GM21360 (cell line): ENCODE data around the gene RIF1.
A peak's percentile ranks its signal among the peaks of the same experiment; 100 is the strongest.

Experiments used
- ATAC-seq: cut with Tn5 transposase; IDR thresholded peaks from one replicate; pipeline ENCODE4 v1.9.1; 2021; ENCODE audit warnings: mild to moderate bottlenecking, moderate library complexity; ENCODE audit not compliant: unreplicated experiment

The RIF1 gene, protein sequence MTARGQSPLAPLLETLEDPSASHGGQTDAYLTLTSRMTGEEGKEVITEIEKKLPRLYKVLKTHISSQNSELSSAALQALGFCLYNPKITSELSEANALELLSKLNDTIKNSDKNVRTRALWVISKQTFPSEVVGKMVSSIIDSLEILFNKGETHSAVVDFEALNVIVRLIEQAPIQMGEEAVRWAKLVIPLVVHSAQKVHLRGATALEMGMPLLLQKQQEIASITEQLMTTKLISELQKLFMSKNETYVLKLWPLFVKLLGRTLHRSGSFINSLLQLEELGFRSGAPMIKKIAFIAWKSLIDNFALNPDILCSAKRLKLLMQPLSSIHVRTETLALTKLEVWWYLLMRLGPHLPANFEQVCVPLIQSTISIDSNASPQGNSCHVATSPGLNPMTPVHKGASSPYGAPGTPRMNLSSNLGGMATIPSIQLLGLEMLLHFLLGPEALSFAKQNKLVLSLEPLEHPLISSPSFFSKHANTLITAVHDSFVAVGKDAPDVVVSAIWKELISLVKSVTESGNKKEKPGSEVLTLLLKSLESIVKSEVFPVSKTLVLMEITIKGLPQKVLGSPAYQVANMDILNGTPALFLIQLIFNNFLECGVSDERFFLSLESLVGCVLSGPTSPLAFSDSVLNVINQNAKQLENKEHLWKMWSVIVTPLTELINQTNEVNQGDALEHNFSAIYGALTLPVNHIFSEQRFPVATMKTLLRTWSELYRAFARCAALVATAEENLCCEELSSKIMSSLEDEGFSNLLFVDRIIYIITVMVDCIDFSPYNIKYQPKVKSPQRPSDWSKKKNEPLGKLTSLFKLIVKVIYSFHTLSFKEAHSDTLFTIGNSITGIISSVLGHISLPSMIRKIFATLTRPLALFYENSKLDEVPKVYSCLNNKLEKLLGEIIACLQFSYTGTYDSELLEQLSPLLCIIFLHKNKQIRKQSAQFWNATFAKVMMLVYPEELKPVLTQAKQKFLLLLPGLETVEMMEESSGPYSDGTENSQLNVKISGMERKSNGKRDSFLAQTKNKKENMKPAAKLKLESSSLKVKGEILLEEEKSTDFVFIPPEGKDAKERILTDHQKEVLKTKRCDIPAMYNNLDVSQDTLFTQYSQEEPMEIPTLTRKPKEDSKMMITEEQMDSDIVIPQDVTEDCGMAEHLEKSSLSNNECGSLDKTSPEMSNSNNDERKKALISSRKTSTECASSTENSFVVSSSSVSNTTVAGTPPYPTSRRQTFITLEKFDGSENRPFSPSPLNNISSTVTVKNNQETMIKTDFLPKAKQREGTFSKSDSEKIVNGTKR (N-terminal part only)

DNA sequence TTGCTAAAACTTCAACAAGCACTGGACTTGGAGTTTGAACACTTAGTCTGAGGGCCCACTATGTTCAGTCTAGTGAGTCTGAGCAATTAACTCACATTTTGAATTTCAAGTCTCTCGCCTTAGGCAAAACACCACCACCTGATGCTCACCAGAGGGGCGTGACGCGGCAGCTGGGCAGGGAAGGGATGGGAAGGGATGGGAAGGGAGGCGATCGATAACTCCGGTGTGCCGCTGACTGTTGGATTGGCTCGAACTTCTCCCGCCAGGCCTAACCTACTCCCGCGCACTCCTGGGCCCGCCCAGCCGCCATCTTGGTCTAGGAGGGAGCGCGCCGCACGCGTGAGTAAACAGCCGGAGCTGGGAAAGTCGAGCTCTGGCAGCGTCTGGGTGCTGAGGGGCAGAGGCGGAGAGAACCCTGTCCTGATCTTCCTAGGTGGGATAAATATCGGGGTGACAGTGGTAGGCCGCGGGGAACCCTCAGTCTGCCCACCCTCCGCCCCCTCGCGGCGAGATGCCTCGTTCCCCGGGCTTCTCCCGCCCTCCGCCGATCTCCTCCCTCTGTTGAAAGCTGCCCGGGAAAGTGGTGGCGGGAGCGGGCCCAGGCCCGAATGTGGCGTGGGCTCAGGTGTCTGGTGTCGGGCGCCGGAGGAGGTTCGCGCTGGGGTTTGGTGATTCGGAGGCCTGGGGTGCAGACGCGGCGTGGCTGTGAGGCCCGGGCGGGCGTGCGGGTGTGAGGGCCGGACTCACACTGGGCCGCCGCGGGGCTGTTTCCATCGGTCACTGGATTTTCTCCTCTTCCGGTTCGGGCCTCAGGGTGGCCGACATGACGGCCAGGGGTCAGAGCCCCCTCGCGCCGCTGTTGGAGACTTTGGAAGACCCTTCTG lies at the start of gene RIF1:
Gene RIF1 (plus strand): TSS at position 302 of the 884 bp plus-strand sequence. CDS start 522 bp downstream, at position 824.
- peak; percentile 94 for ATAC-seq

DNA sequence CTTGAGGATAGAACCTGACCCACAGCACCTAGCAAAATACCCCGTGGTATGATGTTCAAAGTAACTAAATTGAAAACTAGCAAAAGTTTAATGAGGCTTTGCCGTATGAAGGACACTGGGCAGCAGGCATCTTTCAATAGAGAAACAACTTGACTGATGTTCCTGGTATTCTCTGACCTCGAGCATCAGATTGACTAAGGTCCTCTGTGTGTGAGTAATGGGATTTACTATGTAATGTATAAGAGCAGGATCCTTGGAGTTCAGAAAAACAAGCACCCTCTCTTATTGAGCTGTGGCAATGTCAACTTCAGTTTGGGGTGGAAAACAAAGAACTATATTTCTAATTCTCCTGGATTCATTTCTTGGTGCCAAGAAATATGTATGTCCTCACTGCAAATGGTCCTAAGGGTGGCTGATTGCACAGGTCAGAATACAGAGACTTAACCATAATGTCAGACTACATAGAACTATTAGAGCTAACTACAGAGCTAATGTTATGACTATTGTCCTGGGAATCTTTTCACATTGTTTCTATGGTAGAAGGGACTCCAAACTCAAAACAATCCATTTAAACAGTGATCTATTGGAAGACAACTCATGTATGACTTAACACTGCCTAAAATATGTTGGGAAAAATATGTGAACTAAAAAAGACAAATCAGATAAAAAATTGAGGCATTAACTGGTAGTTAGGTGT lies 47.9 kb upstream of the RIF1 start:
- ATAC-seq: no peak

DNA sequence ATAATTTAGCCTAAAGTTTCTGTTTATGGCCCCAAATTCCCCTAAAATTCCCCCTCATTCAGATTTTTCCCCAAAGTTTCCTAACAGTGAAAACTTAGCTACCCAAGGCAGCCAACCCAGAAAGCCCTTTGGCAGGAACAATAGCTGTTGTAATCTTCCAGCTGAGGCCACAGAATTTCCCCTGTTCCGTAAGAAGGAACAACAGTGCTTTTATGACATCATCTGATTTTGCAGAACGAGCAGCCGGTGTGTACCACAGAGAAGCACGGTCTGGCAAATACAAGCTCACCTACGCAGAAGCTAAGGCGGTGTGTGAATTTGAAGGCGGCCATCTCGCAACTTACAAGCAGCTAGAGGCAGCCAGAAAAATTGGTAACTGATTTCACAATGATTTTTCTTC lies 46.0 kb upstream of the RIF1 start:
- ATAC-seq: peak; percentile 97

DNA sequence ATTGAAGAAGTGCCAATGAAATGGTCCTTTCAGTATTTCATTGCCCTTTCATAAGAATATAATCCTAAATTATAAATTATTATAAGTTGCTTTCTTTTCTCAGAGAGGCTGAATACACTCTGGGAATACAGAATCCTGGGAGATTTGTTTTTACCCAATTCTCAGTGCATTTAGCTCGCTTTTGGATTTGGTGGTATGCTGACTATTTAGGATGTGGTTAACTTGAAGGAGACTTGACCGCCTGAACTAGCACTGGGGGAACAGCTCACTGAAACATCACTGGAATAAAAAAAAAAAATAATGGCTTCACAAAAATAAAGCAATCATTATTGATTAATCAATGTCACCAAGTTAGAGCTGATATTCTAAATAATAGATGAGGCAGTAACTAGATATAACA lies 42.1 kb upstream of the RIF1 start:
- ATAC-seq: no peak

DNA sequence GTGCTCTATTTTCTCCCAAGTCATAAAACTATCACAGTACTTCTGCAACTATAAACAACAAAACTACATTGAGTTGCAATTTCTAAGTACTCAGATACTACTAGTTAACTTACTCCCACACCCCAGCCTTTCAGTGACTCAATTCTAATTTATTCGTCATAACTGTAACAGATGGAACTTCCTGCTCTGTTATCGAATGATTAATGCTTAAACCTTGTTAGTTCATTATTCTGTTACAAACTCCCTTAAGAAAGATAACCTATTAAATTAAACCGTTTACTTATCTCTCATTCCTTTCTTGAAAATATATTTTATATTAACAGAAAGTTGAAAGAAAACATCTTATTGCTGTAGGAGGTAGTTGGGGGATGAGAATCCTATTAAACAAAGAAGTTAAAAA lies 35.3 kb upstream of the RIF1 start:
- peak; percentile 97 for ATAC-seq

DNA sequence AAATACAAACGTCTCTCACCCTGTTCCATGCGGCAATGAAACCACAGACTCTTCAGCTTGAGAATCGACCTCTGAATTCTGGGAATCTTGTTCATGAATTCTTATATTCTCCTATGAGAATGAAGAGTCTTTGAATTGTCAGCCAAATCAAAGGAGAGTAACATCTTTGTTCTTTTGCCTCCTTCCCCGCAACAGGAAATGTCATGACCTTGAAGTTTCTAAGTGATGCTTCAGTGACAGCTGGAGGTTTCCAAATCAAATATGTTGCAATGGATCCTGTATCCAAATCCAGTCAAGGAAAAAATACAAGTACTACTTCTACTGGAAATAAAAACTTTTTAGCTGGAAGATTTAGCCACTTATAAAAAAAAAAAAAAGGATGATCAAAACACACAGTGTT lies 30.5 kb upstream of the RIF1 start:
- no peak for ATAC-seq

DNA sequence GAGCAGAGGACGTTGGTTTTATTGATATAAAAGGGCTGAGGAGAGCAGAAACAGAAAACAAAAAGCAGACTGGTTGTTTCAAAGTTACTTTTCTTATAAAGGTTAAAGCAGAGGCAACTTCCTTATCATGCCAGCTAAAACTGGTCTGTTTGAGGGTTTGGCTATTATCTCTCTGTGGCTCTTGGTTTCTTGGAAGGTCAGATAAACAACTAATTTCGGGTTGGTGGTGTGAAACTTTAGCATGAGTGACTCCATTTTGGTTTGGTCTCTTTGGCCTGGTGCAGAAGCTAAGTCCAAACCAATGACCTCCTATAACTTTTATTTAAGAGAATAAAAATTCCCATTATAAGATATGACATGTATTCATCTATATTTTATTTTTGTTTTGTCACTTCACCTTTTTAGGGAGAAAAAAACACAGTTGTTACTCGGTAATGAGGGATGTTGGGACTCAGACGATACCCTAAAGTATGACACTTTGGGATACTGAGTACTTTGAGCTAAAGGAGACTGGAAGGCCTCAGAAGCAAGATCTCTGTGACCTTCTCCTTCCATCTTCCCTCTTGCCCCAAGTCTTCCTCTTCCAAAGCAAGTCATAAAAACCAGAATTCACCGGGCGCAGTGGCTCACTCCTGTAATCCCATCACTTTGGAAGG lies 29.0 kb upstream of the RIF1 start:
- ATAC-seq: no peak

DNA sequence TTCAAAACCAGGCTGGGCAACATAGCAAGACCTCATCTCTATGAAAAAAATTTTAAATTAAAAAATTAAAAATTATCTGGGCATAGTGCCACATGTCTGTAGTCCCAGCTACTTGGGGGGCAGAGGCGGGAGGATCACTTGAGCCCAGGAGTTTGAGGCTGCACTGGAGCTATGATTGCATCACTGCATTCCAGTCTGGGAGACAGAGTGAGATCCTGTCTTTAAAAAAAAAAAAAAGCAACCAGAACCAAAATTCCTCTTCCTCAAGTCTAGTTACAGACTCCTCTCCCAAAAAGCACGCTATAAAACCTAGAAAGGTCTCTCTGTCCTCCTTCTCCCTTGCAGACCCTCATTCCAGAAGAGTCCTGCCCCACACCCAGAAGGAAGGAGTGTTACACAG lies 28.4 kb upstream of the RIF1 start:
- ATAC-seq: no peak

DNA sequence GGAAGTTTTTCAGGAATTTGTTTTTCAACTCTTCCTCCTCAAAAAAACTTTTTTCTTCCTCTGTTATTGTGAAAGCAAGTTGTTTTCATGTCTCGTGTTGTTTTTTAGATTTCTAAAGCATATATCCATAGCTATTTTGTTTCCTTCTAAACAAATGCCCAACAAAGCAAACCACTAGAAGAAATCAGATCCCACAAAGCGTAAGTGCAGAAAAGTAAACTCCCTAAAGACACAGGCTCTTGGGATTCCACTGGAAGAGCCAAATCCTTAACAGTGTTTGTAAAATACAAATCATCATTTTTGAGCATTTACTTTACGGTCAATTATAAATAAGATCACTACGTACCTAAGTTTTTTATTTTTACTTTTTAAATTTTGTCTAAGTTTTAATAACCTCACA lies 21.7 kb upstream of the RIF1 start:
- ATAC-seq: no peak

DNA sequence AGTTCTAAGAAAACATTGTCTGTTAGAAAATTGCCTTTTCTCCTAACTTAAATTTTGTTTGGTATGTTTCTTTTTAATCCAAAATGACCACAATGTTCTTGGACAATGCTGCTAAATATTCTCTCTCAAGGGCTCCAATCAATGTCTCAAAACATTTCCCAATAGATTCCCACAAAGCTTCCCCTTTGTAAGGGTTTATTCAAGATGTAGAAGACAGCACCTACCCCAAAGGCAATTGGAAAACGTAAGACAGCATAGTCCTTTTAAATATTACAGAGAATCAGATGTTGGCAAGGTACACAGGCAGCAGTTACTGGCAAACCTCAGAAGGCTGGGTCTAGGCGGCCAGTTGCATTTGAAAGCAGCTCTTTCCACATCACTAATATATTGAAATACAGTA lies 18.3 kb upstream of the RIF1 start:
- no peak for ATAC-seq

DNA sequence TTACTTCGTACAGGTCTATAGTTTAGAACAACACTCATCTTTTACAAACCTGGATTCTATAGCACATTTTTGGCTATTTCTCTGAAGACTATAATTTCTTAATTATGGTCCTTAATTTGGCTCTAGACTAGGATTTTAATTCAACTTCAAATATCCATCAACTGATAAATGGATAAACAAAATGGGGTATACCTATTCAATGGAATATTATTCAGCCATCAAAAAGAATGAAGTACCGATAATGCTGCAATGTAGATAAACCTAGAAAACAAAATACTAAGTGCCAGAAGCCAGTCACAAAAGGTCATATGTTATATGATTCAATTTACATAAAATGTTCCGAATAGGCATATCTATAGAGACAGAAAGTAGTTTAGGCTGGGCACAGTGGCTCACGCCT lies 15.2 kb upstream of the RIF1 start:
- no peak for ATAC-seq

DNA sequence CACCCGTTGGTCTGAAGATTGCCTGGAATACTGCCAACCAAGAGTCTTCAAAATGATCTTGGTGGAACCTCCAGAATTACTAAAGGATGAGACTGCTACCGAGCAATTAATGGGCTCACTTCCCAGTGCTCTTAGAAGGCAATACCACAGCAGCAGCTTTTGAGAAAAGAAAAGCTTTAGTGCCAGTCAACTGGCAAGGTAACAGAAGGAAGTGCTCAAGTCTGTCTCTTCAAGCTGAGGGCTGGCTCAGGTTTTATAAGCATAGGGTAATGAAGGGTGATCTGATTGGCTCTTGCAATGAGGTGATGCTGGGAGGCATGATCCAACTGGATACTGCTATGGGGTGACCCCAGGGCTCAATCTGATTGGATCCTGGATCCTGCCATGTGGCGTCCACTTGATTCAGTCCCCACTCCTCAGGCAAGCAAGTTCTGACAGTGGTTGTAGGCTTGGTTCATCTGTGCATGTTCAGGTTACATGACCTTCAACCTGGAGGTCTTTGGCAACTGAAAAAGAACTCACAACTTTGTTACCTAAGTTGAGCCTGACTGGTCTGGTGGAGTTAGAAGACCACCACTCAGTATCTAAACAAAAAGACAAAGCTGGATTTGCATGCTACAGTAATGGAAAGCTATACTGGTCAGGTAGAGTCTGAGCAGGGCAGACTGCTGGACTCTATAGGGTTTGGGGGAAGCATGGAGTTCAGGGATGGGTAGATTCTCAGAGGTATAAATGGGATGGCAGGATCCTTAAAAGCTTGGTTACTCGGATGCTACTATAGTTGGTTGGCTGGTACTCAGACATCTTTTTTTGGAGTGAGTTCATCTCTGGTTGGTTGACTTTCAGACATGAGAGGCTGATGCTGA lies 14.0 kb upstream of the RIF1 start:
- ATAC-seq: no peak

DNA sequence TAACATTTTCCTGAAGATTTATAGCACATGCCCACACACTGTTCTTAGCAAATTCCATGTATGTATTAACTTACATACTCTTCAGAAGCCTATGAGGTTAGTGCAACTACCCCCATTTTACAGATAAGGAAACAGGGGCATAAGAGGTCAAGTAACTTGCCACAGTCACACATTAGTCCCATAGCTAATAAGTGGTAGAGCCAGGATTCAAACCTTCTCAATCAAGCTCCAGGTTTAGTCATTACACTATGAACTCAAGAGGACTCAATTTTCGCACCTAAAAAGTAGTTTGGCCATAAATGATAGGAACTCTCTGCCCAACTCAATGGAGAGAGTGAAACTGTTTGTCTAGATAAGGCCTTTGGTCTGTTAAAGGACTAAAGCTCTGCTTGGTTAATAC lies 9.7 kb upstream of the RIF1 start:
- ATAC-seq: no peak

DNA sequence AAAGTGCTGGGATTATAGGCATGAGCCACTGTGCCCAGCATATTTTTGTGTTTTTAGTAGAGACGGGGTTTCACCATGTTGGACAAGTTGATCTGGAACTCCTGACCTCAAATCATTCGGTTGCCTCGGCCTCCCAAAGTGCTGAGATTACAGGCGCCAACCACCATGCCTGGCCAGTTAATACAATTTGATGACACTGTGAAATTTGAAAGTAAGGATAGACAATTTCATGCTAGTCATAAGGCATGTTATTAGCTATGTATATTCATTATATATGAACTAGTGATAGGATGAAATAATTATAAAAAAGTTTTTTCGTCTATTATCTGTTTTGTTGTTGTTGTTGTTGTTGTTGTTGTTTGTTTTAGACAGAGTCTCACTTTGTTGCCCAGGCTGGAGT lies 8.6 kb upstream of the RIF1 start:
- no peak for ATAC-seq

DNA sequence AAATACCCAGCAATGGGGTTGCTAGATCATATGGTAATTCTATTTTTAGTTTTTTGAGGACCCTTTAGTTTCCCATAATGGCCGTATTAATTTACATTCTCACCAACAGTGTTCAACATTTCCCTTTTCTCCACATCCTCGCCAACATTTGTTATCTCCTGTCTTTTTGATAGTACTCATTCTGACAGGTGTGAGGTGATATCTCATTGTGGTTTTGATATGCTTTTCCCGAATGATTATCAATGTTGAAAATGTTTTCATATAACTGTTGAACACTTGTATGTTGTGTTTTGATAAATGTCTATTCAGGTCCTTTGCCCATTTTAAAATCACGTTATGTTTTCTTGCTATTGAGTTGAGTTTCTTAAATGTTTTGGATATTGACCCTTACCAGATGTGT lies 5.8 kb upstream of the RIF1 start:
- no peak for ATAC-seq

DNA sequence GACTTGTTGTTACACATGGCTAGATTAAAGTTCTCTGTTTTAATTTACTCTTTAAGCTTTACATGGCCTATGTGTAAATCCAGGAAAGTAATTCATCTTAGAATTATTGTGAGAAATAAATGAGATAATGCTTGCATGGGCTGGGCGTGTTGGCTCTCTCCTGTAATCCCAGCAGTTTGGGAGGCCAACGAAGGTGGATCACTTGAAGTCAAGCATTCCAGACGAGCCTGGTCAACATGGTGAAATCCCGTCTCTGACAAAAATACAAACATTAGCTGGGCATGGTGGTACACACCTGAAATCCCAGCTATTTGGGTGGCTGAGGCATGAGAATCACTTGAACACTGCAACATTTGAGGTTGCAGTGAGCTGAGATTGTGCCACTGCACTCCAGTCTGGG lies 4.3 kb upstream of the RIF1 start:
- ATAC-seq: no peak

DNA sequence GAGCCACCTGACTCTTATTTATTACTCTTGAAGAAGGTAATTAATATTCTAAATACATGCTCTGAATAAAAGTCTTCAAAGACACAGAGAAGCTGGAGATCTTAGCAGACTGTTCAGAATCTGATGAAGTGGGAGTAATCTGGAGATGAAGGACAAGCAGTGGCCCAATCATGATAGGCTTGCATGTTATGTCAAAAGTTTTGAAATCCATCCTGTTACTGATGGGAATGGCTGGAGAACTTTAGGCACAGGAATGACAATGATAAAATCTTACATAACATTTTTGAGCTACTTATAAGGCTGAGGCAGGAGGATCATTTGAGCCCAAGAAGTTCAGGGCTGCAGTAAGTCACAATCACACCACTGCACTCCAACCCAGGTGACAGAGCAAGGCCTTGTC lies 2.4 kb upstream of the RIF1 start:
- ATAC-seq: no peak
